HPDE6-E6E7 (cell line): Measurements from ENCODE around the gene TOB1.
A peak's percentile ranks its signal among the peaks of the same experiment; 100 is the strongest.

ENCODE experiments used
- DNase-seq: peaks from one replicate; pipeline ENCODE4 v3.0.0; 2011; ENCODE audit warnings: missing footprints; ENCODE audit errors: extremely low spot score

TOB1 gene

GRCh38 chr17:50866261-50866949 lies at the start of gene TOB1:
Gene TOB1, minus strand, starts transcription at chr17:50866354. Its CDS starts 2,337 bp downstream, at chr17:50864017.
- DNase-seq, result peak; percentile 91

GRCh38 chr17:50914505-50915063 lies 48.4 kb upstream of the TOB1 start:
- no peak for DNase-seq

GRCh38 chr17:50913120-50913519 lies 47.0 kb upstream of the TOB1 start:
- DNase-seq, result no peak

DNA sequence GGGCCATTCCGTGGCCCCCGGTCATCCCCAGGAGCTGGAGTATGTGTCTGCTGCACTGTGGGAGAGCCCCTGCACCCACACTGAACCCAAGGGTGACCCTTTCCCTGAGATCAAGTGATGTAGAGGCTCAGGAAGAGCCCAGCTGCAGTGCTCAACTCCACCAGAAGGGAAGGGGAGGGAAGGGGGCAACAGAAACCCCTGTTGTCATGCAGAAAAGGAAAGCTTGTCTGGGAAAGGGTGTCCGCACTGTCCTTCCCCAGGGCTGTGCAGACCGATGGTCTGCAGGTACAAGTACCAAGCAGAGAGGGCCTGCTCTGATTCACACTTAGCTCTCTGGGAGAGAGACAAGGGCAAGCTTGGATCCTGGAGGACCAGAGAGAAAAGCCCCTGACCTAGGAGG lies 45.7 kb upstream of the TOB1 start:
- DNase-seq, result no peak

DNA sequence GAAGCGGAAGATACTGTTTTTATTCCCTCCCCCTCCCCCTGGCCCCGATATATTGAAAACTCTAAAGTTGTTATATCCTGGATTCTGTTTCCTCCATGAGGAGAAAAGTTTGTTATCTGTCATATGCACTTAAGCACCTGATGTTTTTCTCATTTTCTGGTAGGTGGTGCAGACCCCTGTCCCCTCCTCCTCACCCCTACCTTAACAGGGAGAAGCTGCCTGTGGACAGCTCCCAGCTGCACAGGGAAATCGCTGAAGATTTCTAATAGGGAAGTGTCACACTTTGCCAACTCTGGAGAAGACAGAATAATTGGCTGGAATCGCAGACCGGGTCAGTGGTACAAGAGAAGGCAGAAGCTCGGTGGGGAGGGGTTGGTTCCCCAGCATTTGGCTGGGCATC lies 45.3 kb upstream of the TOB1 start:
- DNase-seq, result no peak

DNA sequence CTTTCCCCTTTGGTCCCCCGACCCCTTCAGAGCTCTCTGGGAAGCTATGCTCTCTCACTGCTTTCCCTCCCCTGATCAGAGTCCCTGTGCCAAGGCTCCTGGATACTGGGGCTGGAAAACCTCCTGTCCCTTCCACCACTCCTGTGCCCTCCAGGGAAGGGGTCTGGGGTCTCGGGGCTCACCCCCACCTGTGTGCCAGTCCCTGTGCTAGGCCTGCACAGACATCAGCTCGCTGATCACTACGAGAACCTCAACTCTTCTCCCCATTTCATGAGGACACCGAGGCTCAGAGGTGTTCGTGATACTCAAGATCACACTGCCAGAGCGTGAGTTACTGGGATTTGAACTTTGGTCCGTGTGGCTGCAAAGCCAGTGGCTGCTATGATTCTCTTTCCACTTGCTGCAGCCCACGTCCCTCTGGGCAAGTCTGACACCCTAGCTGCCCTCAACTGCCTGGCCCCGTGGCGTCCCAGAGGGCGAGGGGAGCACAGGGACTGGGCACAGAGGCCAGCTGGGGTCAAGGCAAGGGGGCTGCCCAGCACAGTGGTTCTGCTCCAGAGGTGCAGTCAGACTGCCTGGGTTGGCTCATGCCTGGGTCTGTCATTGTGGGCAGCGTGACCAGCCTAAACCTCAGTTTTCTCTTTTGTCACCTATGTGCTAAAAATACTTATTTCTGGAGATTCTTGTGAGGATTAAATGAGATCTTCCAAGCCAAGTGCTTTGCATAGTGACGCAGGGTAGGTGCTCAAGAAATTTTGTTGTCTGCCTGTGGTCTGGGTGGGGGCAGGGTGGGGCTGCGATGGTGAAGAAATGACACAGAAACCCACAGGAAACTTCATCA lies 43.8 kb upstream of the TOB1 start:
- DNase-seq, result no peak

DNA sequence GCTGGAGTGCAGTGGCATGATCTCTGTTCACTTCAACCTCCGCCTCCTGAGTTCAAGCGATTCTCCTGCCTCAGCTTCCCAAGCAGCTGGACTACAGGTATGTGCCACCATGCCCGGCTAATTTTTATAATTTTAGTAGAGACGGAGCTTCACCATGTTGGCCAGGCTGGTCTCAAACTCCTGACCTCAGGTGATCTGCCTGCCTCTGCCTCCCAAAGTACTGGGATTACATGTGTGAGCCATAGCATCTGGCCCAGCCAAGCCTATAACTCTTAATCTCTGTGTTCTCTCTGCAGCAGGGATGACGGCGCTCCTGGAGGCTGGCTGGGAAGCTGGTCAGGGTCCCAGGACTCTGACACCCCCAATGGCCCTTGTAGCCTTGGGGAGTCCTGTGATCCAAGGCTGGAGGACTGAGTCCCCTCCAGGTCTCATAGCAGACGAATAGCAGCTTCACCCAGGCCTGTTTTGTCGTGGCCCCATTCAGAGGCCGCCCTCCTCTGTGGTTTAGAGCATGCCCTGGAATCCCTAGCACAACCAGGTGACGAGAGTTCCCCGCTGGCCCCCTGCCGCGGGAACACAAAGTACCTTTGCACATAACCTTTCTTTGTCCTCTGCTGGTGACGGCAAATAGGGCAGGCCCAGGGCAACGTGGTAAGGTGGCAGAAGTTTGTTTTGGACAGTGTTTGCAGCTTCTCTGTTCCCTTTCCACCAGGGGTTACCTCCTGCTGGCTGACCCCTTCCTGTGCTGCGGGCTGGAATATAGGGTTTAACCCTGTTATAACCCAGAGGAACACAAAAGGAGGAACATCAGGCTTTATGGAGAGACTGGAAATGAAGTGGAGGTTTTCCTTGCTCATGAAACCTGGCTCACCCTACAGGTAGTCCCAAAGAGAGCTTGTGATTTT lies 43.0 kb upstream of the TOB1 start:
- no peak for DNase-seq

GRCh38 chr17:50908140-50908859 lies 42.1 kb upstream of the TOB1 start:
- no peak for DNase-seq

- no peak for DNase-seq
These were observed 40.3 kb upstream of the TOB1 start for GRCh38 chr17:50906443-50906842.

- DNase-seq, result no peak
These were observed 39.3 kb upstream of the TOB1 start for GRCh38 chr17:50905460-50905803.

- no peak for DNase-seq
These were observed 38.6 kb upstream of the TOB1 start for GRCh38 chr17:50904518-50905459.

DNA sequence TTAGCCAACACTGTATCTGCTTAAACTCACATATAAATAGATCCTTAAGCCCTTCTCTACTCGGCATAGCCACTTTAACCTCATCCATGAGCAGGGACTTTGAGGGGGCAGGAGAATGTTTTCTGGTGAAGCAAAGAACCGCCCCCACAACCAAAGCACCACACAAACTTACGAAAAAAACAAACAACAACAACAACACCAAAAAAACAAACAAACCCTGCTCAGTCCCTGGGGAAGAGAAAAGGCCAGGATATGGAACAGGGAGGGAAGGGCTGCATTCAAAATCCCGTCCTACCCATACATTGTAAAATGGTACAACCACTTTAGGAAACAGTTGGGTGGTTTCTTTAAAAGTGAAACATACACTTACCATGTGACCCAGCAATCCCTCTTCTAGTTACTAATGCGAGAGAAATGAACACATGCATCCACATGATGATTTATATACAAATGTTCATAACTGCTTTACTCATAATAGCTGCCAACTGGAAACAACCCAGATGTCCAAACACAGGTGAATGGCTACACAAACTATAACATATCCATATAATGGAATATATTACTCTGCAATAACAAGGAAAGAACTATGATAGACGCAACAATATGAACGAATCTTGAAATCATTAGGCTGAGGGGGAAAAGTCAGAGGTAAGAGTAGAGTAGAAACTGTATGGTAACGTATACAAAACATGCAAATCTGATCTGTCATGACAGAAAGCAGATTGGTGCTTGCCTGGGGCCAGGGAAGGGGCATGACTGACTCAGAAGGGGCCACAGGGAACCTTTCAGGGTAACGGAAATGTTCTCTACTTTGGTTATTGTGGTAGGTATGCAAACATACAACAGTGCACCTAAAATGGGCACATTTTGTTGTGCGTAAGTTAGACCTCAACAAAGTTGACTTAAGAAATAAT lies 37.7 kb upstream of the TOB1 start:
- no peak for DNase-seq

GRCh38 chr17:50902372-50903353 lies 36.5 kb upstream of the TOB1 start:
- DNase-seq, result no peak

GRCh38 chr17:50900383-50900892 lies 34.3 kb upstream of the TOB1 start:
- no peak for DNase-seq

- no peak for DNase-seq
These were observed 33.6 kb upstream of the TOB1 start for GRCh38 chr17:50899559-50900319.

DNA sequence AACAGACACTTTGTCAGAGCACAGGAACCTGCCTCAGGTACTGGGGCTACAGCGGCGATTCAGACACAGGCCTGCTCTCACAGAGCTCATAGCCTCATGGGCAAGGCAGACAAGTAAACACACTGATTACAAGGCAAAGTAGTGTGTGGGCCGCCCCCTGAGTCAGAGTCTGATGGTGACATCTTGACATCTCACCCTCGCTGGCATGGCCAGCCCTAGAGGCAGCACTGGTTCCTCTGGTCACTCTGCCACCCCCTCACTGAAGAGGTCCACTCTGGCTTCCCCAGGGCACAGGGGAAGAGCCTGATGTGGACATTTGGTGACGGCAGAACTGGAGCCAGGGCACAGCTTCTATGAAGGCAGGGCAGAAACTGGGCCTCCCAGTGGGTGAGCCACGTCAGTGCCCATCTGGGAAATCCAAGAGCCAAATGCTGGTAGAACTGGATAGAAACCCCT lies 32.9 kb upstream of the TOB1 start:
- DNase-seq, result no peak
